GM19239 (cell line): ENCODE results near the gene CBLN3.
"Not testable (repeated sequence)": the region's sequence is repeated elsewhere in the genome, so short reads cannot be mapped to it uniquely, and the experiment has no call there.

Source experiments
- DNase-seq: peaks from one replicate; pipeline ENCODE4 v3.0.0; 2011; ENCODE audit warnings: low spot score; ENCODE audit not compliant: insufficient read length
- FAIRE-seq: peaks from 2 replicates; lab custom pipeline; 2011; peaks lifted over from hg19 to GRCh38; lab: Jason Lieb, UNC

The CBLN3 gene

DNA sequence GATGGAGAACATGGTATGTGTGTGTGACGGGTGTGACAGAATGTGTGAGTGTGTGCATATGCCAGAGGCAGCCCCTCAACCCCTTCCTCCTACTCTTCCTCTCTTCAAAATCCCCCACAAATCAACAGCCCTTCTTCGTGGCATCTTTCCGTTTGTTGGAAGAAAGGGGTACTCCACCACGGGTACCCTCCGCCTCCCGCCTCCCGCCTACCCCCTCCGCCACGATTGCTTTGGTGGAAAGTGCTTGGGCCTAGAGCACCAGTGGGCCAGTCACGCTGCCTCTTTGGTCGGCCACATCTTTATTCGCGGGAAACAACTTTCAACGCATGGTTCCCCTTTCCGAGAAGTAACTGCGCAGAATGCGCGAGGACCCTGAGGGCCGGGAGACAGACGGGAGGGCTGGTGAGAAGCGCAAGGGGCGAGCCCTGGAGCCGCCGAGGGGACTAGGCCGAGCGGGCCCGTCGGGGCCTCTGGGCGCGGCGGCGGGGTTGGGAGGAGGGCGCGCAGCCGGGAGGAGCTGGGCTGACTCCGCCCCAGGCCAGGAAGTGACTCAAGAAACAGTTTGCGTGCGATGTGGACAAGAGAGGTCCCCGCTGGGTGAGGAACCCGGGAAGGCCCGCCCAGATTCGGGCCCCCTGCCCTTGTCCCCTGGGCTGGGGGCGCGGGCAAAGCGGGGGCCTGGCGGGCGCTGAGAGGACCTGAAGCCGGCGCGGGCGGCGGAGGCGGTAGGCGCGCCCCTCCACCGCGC, at the start of gene CBLN3, which contains the start of gene KHNYN:
CBLN3 (minus strand) TSS at position 274 of the 748 bp plus-strand sequence. CDS start 614 bp downstream, outside the sequence.
KHNYN (plus strand) TSS at position 560 of the 748 bp plus-strand sequence. CDS start 777 bp downstream, outside the sequence.
- DNase-seq (peak; percentile 97), FAIRE-seq (peak; percentile 54)

DNA sequence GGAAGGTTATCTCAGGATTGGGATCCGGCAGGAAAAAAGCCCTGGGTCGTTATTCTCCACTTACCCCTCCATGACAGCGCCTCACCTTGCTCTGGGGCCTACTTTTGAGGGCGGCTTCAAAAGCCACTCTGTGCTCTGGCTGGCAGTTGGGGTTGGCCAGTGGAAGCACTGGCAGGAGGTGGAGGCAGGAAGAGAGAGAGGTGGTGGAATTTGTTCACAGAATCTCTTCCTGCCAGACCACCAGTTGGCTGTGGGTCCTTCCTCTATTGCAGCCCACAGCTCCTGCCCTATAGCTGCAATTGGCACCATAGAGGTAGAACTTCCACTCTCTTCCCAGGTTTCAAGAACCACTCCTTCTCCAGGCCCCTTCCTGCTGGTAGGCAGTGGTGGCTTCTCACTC, 45.8 kb upstream of the CBLN3 start:
- no peak for FAIRE-seq
- no peak for DNase-seq

DNA sequence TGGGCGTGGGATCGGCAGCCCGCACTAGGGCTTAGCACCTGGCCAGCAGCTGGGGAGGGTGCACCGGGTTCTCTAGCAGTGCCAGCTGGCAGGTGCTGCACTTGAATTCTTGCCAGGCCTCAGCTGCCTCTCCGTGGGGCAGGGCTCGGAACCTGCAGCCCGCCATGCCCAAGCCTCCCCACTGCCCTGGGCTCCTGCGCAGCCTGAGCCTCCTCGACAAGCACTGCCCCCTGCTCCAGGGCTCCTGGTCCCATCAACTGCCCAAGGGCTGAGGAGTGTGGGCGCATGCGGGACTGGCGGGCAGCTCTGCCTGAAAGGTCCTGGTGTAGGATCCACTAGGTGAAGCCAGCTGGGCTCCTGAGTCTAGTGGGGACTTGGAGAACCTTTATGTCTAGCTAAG, 43.7 kb upstream of the CBLN3 start:
- no peak for DNase-seq
- FAIRE-seq = no peak

DNA sequence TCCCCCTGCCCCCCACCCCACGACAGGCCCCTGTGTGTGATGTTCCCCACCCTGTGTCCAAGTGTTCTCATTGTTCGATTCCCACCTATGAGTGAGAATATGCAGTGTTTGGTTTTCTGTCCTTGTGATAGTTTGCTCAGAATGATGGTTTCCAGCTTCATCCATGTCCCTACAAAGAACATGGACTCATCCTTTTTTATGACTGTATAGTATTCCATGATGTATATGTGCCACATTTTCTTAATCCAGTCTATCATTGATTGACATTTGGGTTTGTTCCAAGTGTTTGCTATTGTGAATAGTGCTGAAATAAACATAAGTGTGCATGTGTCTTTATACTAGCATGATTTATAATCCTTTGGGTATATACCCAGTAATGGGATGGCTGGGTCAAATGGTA, 41.0 kb upstream of the CBLN3 start:
- not testable (repeated sequence) for DNase-seq, FAIRE-seq

DNA sequence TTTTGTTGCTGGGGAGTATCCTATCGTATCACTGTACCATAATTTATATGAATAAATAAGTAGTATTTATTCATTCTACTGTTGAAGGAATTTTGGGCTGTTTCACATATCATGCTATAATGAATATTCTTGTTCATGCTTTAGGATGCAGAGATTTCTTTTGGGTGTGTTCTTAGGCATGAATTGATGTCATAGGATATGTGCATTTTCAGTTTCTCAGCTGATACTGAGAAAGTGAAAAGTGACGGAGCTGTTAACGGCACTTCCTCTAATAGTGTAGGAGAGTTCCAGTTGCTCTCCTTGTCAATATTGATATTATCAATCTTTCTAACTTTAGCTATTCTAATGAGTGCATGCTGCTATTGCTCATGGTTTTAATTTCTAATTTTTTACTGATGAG, 36.3 kb upstream of the CBLN3 start:
- FAIRE-seq = no peak
- no peak for DNase-seq

DNA sequence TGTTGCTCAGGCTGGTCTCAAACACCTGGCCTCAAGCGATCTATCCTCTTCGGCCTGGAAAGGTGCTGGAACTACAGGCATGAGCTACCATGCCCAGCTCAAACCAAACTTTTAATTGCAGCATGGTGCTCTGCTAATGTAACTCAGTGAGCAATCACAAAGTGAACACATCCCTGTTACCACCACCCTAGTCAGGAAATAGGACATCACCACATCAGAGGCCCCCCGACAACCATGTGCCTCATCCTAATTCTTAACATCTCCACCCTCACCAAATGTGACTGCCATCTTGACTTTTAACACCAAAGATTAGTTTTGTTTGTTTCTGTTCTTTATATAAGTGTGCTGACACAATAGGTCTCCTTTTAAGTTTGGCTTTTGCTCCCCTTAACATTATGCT, 35.9 kb upstream of the CBLN3 start:
- no peak for FAIRE-seq
- DNase-seq = no peak

DNA sequence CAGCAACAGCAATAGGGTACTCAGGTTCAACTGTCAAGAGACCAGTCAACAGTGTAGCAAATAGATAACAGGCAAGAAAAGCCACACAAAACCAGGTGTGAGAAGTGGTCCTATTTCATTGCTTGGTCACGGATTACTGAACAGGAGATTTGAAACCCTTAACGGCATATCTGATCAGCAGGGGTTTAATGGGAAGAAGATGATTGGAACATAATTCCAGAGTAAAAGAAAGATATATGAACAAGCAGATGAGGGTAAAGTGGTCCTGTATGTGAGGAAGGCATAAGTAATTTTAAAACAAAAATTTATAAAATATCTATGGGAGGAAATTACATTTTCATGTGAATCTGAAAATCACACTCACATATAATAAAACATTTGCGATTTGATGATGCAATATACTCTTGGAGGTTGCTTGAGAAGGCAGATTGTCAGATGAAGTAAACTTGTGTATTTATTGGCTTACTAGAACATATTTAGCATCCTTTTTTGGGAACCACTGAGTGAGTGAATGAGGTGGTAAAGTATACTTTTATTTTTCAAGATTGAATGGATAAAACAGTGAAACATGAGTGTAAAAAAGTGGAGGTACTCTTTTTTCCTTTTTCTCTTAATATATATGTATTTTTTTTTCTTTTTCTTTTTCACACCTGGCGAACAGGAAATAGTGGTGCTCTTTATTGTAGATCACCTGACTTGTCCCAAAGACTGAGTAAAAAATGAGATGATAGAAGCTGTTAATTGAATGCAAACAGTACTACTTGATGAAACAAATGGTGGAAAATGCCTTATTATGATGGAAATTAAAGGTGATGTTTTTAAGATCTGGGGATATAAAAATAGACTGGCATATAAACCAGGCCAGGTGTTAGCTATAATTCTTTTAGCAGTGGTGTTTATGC, 34.7 kb upstream of the CBLN3 start:
- FAIRE-seq (no peak), DNase-seq (no peak)

DNA sequence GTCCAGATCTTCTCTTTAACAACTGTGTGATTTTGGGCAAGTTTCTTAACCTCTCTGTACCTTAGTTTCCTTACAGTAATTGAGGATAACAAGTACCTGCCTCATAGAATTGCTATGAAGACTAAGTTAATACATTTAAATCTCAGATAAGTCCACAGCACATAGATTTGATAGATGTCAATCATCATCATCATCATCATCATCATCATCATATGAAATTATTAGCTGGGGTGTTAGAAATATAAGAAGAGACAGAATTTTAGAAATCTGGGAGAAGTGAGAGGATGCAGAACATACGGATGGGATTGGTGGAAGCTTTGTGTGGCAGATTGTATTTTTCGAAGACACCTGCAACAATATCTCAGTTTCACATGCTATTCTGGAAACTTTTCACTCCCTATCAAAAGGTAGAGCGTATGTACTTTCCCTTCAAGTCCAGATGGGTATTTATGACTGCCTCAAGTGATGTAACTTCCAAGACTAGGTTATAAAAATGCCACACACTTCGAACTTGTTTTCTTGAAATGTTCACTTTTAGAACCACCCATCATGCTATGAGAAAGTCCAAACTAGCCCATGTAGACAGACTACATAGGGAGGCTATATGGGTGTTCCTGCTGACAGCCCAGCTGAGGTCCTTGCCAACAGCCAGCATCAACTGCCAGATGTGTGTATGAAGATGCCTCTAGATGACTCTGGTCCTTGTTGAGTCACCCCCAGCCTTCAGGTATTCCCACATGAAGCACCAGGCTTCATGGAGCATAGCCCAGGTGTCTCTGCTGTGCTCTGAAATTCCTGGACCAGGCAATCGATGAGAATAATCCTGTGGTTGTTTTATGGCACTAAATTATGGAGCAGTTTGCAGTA, 33.8 kb upstream of the CBLN3 start:
- no peak for DNase-seq
- no peak for FAIRE-seq

DNA sequence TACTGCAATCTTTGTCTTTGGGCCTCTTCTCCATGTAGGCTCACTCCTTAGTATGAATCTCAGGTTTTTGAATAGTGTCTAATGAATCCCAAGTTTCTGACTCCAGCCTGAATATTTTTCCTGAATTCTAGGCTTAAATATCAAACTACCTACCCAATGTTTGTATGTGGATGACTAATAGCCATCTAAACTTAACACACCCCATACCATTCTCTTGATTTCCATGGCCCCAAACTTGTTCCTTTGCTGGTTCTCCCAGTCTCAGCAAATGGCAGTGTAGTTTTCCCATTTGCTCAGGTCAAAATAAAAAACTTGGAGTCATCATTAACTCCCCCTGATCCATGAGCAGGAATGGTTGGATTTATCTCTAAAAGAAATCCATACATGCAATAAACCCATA, 31.9 kb upstream of the CBLN3 start:
- FAIRE-seq (no peak), DNase-seq (no peak)

DNA sequence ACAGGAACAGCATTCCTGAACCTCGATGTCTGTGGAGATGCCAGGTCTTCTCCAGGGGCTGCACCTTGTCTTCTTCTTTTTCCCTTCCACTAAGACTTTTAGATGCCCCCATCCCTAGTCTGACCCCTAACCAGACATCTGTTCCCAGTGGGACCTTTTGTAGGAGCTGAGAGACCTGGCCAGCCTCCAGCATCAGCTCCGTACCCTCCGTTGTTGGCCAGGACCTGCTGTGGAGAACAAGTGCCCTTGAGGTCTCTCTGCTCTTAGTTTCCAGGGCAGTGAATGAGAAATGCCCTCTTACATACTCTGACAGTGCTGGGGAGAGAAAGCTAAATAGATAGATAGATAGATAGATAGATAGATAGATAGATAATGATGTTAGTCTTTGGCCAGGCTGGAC, 29.9 kb upstream of the CBLN3 start:
- no peak for FAIRE-seq

DNA sequence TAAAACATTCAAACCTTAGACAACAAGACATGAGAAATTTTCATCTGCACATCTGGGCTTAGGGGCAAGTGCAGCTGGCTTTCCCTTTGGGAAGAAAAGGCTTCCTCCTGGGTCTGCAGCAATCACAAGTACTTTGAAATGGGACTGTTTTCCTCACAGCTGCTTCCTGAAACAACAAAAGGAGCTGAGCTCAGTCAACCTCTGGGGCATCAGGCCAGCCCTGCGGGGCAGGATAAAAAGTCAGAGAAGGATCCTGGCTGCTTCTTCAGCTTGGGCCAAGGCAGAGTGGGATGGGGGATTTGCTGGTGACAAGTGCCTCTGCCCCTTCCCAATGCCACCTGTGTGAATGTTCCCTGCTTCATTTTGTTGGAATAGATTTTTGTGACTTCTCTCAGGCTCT, 29.3 kb upstream of the CBLN3 start:
- FAIRE-seq (no peak), DNase-seq (no peak)

More for the DNA sequence above, 29.9 kb upstream of the CBLN3 start:
- no peak for DNase-seq

DNA sequence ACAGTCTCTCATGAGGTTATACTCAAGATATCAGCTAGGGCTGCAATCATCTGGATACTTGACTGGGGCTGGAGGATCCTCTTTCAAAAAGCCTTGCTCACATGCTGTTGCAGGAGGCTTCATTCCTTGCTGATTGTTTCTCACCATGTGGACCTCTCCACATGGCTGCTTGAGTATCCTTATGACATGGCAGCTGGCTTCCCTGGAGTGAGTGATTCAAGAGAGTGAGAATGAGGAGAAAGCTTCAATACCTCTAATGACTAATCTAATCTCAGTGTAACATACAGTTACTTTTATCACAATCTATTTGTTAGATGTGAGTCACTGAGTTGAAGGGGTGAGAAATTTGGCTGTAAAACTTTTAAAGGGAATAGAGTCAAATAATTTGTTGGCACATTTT, 27.5 kb upstream of the CBLN3 start:
- no peak for DNase-seq
- FAIRE-seq = no peak

DNA sequence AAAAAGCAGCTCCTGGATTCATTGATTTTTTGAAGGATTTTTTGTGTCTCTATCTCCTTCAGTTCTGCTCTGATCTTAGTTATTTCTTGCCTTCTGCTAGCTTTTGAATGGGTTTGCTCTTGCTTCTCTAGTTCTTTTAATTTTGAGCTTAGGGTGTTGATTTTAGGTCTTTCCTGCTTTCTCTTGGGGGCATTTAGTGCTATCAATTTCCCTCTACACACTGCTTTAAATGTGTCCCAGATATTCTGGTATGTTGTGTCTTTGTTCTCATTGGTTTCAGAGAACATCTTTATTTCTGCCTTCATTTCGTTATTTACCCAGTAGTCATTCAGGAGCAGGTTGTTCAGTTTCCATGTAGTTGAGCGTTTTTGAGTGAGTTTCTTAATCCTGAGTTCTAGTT, 21.4 kb upstream of the CBLN3 start:
- not testable (repeated sequence) for DNase-seq, FAIRE-seq

DNA sequence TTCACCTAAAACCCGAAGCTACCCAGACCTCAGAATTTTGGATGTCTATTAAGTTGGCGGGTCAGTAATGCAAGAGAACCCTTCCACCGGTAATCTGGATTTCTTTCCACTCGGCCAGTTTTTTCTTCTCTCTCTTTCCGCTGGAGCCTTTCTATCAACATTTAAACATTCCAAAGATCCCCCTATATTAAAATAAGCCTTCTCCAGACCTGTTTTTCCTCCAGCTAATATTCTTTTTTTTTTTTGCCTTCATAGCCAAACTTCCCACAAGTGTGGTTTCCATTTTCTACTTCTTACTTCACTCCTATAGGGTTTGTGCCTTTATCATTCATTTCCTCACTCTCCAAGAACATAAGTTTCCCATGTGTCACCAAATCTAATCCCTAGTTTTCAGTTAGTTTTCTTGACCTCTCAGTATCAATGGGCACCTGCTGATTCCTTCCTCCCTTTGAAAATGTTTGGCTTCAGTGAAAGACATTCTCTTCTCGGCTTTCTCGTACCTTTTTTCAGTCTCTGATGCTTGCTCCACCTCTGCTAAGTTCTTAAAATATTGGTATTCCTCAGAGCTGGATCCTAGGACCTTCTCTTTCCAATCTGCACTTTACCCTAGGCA, 13.7 kb upstream of the CBLN3 start:
- DNase-seq (no peak), FAIRE-seq (no peak)

DNA sequence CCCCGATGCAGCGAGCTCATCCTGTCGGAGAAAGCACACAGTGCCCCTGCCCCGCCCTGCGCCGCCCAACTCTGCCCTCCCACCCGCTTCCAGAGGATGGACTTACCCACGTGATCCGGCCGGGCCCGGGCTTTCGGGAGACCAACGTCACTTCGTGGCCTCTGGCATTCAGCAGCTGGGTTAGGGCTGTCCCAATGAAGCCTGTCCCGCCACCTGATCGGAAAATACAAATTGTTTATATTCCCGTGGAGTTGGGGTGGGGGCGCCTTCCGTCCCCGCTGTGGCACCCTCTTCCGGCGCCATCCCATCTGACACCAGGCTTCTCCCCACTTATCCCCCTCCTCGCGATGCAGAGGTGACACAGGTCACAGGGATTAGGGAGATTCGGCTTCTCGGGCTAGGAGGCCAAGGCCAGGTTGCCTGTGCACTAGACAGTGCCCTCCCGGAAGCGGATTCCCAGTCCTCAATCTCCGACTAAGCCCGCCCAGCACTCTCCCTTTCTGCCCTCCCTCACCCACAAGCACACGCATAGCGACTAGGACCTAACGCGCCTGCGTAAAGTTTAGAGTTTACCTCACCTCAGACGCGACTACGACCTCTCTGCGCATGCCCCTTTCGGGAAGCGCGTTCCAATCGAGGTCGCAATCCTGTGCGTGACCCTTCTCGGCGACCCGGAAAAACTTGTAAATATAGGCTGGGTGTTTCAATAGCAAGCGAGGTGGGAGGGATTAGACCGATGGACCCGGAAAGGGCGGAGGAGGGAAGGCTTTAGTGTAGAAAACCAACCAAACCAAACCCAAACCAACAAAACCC, 13.0 kb upstream of the CBLN3 start, which contains the start of gene SDR39U1:
SDR39U1 (minus strand) TSS at position 537 of the 813 bp plus-strand sequence; CDS start at position 530, 7 bp downstream.
- DNase-seq (peak; percentile 85), FAIRE-seq (peak; percentile 93)

DNA sequence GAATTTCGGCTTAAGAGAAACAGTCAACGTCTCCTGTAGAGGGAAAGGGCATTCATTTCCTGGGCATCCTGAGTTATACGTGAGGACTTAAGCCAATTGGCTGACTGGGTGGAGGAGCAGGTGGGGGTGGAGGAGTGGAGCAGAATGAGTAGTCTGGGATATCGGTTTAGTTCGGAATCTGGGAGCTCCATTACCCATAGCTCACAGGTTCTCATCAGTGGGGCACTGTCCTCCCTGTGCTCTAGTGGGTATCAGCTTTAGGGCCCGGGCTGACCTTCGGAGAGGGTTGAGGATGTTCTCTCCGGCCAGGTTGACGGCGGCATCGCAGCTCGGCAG, 12.4 kb upstream of the CBLN3 start:
- FAIRE-seq = peak; percentile 45
- no peak for DNase-seq

DNA sequence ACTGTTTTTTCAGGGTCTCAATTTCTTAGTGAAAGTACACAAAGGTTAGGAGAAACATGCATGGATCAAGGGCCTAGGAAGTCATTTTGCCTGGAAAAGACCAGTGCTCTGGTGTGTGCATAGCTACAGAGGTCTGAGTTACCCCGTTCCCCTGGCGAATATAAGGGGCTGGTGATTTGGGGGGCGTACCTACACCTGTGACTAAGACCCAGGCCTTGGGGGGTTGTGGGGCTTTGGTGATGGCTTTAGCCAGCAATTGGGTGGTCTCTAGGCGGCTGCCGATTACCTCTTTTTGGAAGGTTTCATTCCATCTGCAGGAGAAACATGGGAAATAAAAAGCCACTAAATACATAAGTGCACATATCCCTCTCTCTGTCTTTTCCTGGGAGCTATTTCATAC, 12.0 kb upstream of the CBLN3 start:
- DNase-seq = no peak
- no peak for FAIRE-seq

DNA sequence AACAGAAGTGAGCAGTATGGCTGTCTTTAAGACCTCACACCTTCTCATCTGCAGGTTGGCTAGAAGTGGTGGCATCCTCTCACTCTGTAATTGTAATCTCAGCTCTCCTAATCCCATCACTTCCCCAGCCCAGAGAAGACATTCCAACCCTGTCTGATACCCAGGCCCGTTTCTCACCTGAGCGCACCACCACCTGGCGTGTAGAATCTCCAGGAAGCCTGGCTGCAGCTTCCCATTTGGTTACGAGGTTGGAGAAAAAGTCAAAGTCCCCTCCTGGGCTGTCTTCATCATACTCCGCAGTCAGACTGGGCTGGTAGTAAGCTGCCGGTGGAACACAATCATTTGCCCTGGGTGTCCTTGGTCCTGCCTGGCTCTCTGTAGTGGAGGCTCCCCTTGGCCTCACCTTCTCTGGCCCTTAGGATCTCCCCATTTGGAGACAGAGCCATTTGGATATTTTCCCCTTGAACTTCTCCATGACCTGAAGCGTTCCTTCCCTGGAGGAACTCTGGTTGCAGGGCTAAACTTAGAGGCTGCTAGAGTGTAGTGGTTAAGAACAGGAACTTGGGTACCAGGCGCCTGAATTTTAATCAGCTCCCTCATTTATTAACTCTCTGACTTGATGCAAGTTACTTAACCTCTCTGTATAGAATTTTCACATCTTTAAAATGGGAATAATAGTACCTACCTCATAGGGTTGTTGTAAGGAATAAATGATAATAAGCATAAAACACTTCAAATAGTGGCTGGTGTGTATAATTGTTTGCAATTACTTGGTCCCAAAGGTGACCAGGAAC, 11.3 kb upstream of the CBLN3 start:
- FAIRE-seq = no peak
- no peak for DNase-seq
